Muscle layer of duodenum (tissue), 2 donors: ENCODE data around the gene PDCD10.

Source experiments
- H3K27ac ChIP-seq: one replicate; pipeline ENCODE4 v1.7.0; 2013; ENCODE audit warnings: mild to moderate bottlenecking, low read length
- H3K27me3 ChIP-seq: one replicate; pipeline ENCODE4 v1.7.0; 2013; ENCODE audit warnings: low read depth, mild to moderate bottlenecking, control low read depth, low read length
- H3K36me3 ChIP-seq, 2 donors: one replicate each; pipeline ENCODE4 v1.7.0; 2013; ENCODE audit warnings: low read length in 2 of 2, control low read depth in 1 of 2, mild to moderate bottlenecking in 1 of 2; ENCODE audit not compliant: insufficient read depth in 2 of 2, control insufficient read depth in 1 of 2
- H3K4me1 ChIP-seq, 2 donors: one replicate each; pipeline ENCODE4 v1.7.0; 2013; ENCODE audit warnings: low read length in 2 of 2, mild to moderate bottlenecking in 2 of 2, control low read depth in 1 of 2, moderate library complexity in 1 of 2; ENCODE audit not compliant: insufficient read depth in 2 of 2, control insufficient read depth in 1 of 2
- H3K4me3 ChIP-seq, 2 donors: one replicate each; pipeline ENCODE4 v1.7.0; 2013; ENCODE audit warnings: low read length in 2 of 2, low read depth in 1 of 2, mild to moderate bottlenecking in 1 of 2
- H3K9me3 ChIP-seq, 2 donors: one replicate each; pipeline ENCODE4 v1.7.0; 2013; ENCODE audit warnings: low read length in 2 of 2, control low read depth in 1 of 2, mild to moderate bottlenecking in 1 of 2; ENCODE audit not compliant: control insufficient read depth in 1 of 2
- donor health status: healthy.

PDCD10 gene

DNA sequence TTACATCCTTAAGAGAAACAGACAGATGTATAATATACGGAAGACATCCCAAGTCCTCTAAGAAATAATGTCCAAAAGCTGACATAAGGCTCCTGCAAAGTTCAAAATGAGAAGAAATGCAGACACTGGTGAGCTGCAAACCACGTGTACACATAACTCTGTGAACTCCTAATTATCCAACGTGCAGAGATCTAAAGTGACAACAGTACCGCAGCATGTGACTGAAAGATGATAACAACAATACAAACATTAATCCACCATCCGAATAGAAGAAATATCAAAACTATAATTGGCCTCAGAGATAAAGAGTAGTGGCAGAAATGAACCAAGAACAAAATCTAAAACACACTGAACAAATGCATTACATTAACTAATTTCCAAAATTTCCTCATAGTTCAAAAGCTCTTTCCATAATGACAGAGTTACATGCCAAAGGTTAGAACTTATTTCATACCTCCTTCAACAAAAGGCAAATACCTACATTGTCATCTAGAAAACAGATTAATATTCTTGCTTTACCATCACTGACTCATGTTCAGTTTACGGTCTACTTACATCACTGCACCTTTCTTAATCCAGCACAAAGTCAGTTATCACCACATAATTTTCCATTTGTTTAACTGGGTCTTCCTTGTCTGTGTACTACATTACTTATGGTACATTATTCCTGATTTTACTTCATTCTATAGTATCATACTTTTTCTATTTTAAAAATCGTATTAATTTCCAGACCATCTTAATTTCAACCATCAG lies 2.2 kb downstream of the PDCD10 start:
- peak overlapping the region in 1 of 2 donors; percentile 94 for H3K4me3 ChIP-seq
- H3K4me1 ChIP-seq, result peaks cover 11 to 38% of the 10 kb centered on the region in 2 donors
- H3K9me3 ChIP-seq, result no peaks in the 10 kb centered on the region
- H3K27me3 ChIP-seq, result no peaks in the 10 kb centered on the region
- no peaks in the 10 kb centered on the region for H3K36me3 ChIP-seq
- no peak overlapping the region for H3K27ac ChIP-seq

GRCh38 chr3:167731393-167731792 lies 3.3 kb downstream of the PDCD10 start:
- H3K9me3 ChIP-seq, result no peaks in the 10 kb centered on the region
- H3K27ac ChIP-seq, result no peak overlapping the region
- H3K4me1 ChIP-seq, result peaks cover 11 to 38% of the 10 kb centered on the region in 2 donors
- no peaks in the 10 kb centered on the region for H3K27me3 ChIP-seq
- H3K4me3 ChIP-seq, result no peak overlapping the region
- no peaks in the 10 kb centered on the region for H3K36me3 ChIP-seq

DNA sequence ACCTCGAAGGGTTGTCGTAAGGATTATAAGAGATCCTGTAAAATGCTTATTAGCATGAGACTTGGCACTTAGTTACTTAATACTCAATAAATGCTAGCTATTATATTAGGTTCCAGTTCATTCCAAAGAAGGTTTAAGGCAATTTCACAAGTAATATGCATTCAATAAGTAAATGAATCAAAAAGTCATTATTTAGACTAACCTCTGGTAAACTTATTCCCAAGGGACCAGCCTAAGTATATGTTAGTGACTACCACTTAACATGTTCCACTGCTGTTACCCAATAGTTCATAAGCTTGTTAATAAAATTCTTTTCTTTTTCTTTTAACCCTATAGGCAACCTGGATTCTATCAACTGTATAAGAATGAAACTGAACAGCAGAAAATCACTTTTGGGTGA lies 5.1 kb downstream of the PDCD10 start:
- H3K27ac ChIP-seq, result no peak overlapping the region
- peaks cover 11 to 33% of the 10 kb centered on the region in 2 donors for H3K4me1 ChIP-seq
- no peaks in the 10 kb centered on the region for H3K9me3 ChIP-seq
- no peaks in the 10 kb centered on the region for H3K27me3 ChIP-seq
- no peak overlapping the region for H3K4me3 ChIP-seq
- H3K36me3 ChIP-seq, result no peaks in the 10 kb centered on the region

DNA sequence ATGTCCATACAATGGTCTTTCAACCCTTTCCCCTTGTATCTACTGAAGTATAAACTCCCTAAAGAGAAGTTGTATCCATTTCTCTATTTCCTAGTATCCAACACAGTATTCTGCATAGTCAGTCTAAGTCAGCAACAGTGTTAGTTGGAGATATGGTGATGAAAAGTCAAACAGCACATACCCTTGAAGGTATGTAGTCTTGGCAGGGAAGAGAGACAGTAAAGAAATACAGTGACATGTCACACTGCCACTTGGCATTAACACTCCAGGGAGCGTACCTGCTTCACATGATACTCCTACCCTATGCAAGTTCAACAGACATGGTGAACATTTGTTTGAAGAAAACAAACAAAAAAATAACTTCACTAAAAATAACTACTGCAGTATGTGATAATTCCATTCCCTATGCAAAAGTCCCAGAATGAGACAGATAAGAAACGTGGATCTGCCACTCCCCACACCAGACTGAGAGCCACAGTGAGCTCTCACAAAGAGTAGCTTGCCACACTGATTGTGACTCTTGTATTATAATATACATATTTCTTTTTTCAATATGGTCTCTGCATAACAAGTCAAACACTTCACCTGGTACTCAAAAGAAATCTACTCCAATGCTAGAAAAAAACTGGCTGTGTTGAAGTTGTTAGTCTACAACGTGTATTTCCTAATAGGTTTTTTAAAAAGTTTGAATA lies 5.9 kb downstream of the PDCD10 start:
- no peaks in the 10 kb centered on the region for H3K27me3 ChIP-seq
- H3K4me3 ChIP-seq, result no peak overlapping the region
- no peak overlapping the region for H3K27ac ChIP-seq
- peaks cover 11 to 29% of the 10 kb centered on the region in 2 donors for H3K4me1 ChIP-seq
- no peaks in the 10 kb centered on the region for H3K36me3 ChIP-seq
- H3K9me3 ChIP-seq, result no peaks in the 10 kb centered on the region

- H3K4me1 ChIP-seq, result peaks cover 11 to 23% of the 10 kb centered on the region in 2 donors
- no peaks in the 10 kb centered on the region for H3K27me3 ChIP-seq
- H3K9me3 ChIP-seq, result no peaks in the 10 kb centered on the region
- H3K4me3 ChIP-seq, result no peak overlapping the region
- H3K36me3 ChIP-seq, result no peaks in the 10 kb centered on the region
- H3K27ac ChIP-seq, result no peak overlapping the region
Observed at GRCh38 chr3:167728176-167728575, 6.5 kb downstream of the PDCD10 start.

- Histone ChIP-seq H3K4me3 (no peak overlapping the region), H3K9me3 (no peaks in the 10 kb centered on the region), H3K4me1 (peaks cover 4 to 7% of the 10 kb centered on the region in 2 donors), H3K27me3 (no peaks in the 10 kb centered on the region), H3K36me3 (peaks cover 10 to 12% of the 10 kb centered on the region in 2 donors), H3K27ac (no peak overlapping the region)
Observed at GRCh38 chr3:167723872-167724271, 10.8 kb downstream of the PDCD10 start.

GRCh38 chr3:167723025-167723512 lies 11.6 kb downstream of the PDCD10 start:
- Histone ChIP-seq H3K36me3 (peaks cover 18 to 20% of the 10 kb centered on the region in 2 donors), H3K27me3 (no peaks in the 10 kb centered on the region), H3K4me1 (no peaks in the 10 kb centered on the region), H3K9me3 (no peaks in the 10 kb centered on the region), H3K27ac (no peak overlapping the region), H3K4me3 (no peak overlapping the region)

DNA sequence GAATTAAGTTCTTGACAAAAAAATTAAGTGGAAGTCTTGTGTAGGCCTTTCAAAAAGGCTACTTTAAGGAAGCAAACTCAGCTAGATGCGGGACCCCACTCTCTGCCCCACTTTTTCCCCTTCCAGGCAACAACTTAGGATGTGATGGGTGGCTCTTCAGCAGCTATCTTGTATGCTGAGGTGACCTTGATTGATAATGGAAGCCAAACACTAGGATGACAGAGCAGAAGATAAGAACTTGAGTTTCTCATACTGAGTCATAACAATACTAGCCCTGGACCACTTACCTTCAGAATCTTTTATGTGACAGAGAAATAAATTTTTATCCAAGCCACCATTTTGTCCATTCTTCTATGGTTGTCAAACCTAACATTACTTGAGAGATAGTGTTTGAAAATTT lies 16.1 kb downstream of the PDCD10 start:
- no peaks in the 10 kb centered on the region for H3K9me3 ChIP-seq
- H3K27me3 ChIP-seq, result no peaks in the 10 kb centered on the region
- H3K4me3 ChIP-seq, result no peak overlapping the region
- H3K27ac ChIP-seq, result no peak overlapping the region
- H3K4me1 ChIP-seq, result no peaks in the 10 kb centered on the region
- H3K36me3 ChIP-seq, result peaks cover 22 to 34% of the 10 kb centered on the region in 2 donors

GRCh38 chr3:167716920-167717319 lies 17.8 kb downstream of the PDCD10 start:
- no peaks in the 10 kb centered on the region for H3K27me3 ChIP-seq
- H3K36me3 ChIP-seq, result peaks cover 22 to 34% of the 10 kb centered on the region in 2 donors
- no peak overlapping the region for H3K4me3 ChIP-seq
- H3K9me3 ChIP-seq, result no peaks in the 10 kb centered on the region
- H3K4me1 ChIP-seq, result no peaks in the 10 kb centered on the region
- no peak overlapping the region for H3K27ac ChIP-seq

GRCh38 chr3:167714871-167715270 lies 19.8 kb downstream of the PDCD10 start:
- Histone ChIP-seq H3K27ac (no peak overlapping the region), H3K9me3 (no peaks in the 10 kb centered on the region), H3K4me1 (no peaks in the 10 kb centered on the region), H3K4me3 (no peak overlapping the region), H3K36me3 (peaks cover 22 to 38% of the 10 kb centered on the region in 2 donors), H3K27me3 (no peaks in the 10 kb centered on the region)

- H3K27me3 ChIP-seq, result no peaks in the 10 kb centered on the region
- no peaks in the 10 kb centered on the region for H3K9me3 ChIP-seq
- no peak overlapping the region for H3K27ac ChIP-seq
- no peak overlapping the region for H3K4me3 ChIP-seq
- H3K4me1 ChIP-seq, result no peaks in the 10 kb centered on the region
- H3K36me3 ChIP-seq, result peaks cover 10 to 23% of the 10 kb centered on the region in 2 donors
Observed at GRCh38 chr3:167712445-167712844, 22.2 kb downstream of the PDCD10 start.
